Body of pancreas (tissue), 4 donors: Measurements from ENCODE around the gene MMP14.

Source experiments
- POLR2A ChIP-seq, 3 donors: fragments of 450-650 bp; IDR thresholded peaks; one replicate each; pipeline ENCODE4 v1.6.1; 2016; ENCODE audit warnings: antibody characterized with exemption in 3 of 3, mild to moderate bottlenecking in 2 of 3
- TF ChIP-seq, protein P1 (sequence below), 7 experiments: fragments of 450-650 bp in 4 of 7; fragments of 200-600 bp in 3 of 7; sonication (generic) in 3 of 7; IDR thresholded peaks; one replicate each; pipeline ENCODE4 v1.5.1; 2016 to 2019; ENCODE audit warnings: antibody characterized with exemption in 7 of 7

DNA sequence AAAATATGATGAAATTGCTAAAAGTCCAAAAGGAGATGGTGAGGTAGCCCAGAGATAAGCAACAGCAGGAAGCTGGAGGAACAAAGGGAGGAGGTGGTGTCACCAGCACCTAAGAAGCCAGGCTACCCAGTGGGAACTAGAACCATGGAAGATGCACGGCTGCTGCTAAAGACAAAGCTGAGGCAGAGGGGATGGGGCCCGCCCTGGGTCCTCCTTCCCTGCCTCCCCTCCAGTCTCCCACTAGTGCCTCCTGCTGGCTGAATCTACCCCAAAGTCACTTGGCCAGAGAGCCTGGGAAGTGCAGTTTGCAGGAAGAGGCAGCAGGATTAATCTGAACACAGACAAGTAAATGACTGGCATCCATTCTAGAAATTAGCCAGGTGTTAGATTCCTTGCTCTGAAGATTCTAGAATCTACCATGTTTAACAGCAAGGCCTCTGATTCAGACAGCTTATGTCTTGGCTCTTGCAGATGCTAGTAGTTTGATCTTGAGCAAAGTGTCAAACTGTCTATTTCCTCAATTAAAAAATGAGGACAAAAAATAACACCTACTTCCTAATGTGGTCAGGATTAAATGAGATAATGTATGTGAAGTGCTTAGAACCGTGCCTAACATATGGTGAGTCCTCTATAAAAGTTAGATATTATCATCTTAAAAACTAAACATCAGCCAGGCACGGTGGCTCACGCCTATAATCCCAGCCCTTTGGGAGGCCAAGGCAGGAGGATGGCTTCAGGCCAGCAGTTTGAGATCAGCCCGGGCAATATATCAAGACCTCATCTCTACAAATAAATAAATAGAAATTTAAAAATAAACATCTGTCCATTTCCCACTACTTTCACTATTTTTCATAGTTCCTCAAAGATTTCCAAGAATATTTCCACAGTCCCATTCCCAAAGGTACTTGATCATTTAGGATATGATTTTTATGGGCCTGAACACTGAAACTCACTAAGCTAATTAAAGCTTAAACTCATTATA lies 29.3 kb downstream of the MMP14 start:
- TF ChIP-seq POLR2A (IDR thresholded peaks at IDR 0.05), result no peak
- TF ChIP-seq, protein P1, sequence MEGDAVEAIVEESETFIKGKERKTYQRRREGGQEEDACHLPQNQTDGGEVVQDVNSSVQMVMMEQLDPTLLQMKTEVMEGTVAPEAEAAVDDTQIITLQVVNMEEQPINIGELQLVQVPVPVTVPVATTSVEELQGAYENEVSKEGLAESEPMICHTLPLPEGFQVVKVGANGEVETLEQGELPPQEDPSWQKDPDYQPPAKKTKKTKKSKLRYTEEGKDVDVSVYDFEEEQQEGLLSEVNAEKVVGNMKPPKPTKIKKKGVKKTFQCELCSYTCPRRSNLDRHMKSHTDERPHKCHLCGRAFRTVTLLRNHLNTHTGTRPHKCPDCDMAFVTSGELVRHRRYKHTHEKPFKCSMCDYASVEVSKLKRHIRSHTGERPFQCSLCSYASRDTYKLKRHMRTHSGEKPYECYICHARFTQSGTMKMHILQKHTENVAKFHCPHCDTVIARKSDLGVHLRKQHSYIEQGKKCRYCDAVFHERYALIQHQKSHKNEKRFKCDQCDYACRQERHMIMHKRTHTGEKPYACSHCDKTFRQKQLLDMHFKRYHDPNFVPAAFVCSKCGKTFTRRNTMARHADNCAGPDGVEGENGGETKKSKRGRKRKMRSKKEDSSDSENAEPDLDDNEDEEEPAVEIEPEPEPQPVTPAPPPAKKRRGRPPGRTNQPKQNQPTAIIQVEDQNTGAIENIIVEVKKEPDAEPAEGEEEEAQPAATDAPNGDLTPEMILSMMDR (IDR thresholded peaks at IDR 0.05), result no peak
